Glutamatergic neuron (in vitro differentiated cells): Measurements from ENCODE around the gene NR1I2. TPM values are rescaled to one million over a fixed set of nuclear protein-coding genes. Genes with fewer than 3 reads are reported as not detected.
A peak's percentile ranks its signal among the peaks of the same experiment; 100 is the strongest.

ENCODE experiments used
- DNase-seq: peaks from one replicate; pipeline ENCODE4 v3.0.0; 2022
- H3K27ac Mint-ChIP-seq: one replicate; pipeline ENCODE4 v1.8.0; 2020; ENCODE audit warnings: mild to moderate bottlenecking, mixed read lengths, inconsistent platforms; ENCODE audit not compliant: unreplicated experiment
- H3K27me3 Mint-ChIP-seq: one replicate; pipeline ENCODE4 v1.8.0; 2020; ENCODE audit warnings: mild to moderate bottlenecking, moderate library complexity, mixed read lengths, inconsistent platforms; ENCODE audit not compliant: unreplicated experiment
- H3K36me3 Mint-ChIP-seq: one replicate; pipeline ENCODE4 v1.8.0; 2020; ENCODE audit warnings: mild to moderate bottlenecking, mixed read lengths, inconsistent platforms; ENCODE audit not compliant: unreplicated experiment
- H3K4me1 Mint-ChIP-seq: one replicate; pipeline ENCODE4 v1.8.0; 2020; ENCODE audit warnings: mild to moderate bottlenecking, low read depth, mixed read lengths, inconsistent platforms; ENCODE audit not compliant: unreplicated experiment
- H3K4me3 Mint-ChIP-seq: one replicate; pipeline ENCODE4 v1.8.0; 2020; ENCODE audit warnings: mild to moderate bottlenecking, mixed read lengths, inconsistent platforms; ENCODE audit not compliant: unreplicated experiment
- H3K9me3 Mint-ChIP-seq: one replicate; pipeline ENCODE4 v1.8.0; 2020; ENCODE audit warnings: mild to moderate bottlenecking, moderate library complexity, mixed read lengths, inconsistent platforms; ENCODE audit not compliant: unreplicated experiment
- total RNA-seq: library from RNA; stranded (reverse); fragmentation: NEBNext Ultra II Directional; extraction: Animal tissue kit (Norgen Biotek cat#: 25700); gene quantifications from one replicate; pipeline ENCODE4 v1.2.1, GENCODE V29; 2021; ENCODE audit not compliant: unreplicated experiment
- TF ChIP-seq, protein P1 (sequence below): fragments of 200-600 bp; sonication (generic); IDR thresholded peaks from one replicate; pipeline ENCODE4 v1.5.0; 2021; ENCODE audit not compliant: partially characterized antibody, unreplicated experiment

The NR1I2 gene
- total RNA-seq, 1 donor from 2014 or later: not detected

DNA sequence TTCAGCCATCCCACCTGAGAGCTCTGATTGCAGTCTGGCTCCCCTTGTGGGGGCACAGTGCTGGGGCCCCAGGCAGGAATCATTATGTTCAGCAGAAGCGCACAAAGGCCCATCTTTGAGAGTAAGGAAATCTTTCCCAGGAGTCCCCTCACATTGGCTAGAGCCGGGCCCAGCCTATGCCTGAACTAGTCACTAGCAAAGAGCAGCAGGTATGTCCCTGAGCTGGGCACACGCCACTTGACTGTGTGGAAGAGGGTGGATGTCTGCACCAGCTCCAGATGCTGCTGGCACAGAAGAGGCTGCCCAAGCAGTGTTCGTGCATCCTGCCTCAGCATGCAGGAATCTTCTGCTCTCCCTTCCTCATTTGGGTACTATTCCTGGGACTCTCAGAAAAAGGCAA, 26.3 kb downstream of the NR1I2 start:
- peaks cover 13% of the 10 kb centered on the region for H3K27me3 Mint-ChIP-seq
- H3K36me3 Mint-ChIP-seq: no peaks in the 10 kb centered on the region
- peaks cover 3% of the 10 kb centered on the region for H3K4me1 Mint-ChIP-seq
- H3K4me3 Mint-ChIP-seq: no peak overlapping the region
- TF ChIP-seq, protein P1, sequence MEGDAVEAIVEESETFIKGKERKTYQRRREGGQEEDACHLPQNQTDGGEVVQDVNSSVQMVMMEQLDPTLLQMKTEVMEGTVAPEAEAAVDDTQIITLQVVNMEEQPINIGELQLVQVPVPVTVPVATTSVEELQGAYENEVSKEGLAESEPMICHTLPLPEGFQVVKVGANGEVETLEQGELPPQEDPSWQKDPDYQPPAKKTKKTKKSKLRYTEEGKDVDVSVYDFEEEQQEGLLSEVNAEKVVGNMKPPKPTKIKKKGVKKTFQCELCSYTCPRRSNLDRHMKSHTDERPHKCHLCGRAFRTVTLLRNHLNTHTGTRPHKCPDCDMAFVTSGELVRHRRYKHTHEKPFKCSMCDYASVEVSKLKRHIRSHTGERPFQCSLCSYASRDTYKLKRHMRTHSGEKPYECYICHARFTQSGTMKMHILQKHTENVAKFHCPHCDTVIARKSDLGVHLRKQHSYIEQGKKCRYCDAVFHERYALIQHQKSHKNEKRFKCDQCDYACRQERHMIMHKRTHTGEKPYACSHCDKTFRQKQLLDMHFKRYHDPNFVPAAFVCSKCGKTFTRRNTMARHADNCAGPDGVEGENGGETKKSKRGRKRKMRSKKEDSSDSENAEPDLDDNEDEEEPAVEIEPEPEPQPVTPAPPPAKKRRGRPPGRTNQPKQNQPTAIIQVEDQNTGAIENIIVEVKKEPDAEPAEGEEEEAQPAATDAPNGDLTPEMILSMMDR: no peak
- DNase-seq: no peak
- H3K27ac Mint-ChIP-seq: no peak overlapping the region
- H3K9me3 Mint-ChIP-seq: peaks cover 3% of the 10 kb centered on the region

DNA sequence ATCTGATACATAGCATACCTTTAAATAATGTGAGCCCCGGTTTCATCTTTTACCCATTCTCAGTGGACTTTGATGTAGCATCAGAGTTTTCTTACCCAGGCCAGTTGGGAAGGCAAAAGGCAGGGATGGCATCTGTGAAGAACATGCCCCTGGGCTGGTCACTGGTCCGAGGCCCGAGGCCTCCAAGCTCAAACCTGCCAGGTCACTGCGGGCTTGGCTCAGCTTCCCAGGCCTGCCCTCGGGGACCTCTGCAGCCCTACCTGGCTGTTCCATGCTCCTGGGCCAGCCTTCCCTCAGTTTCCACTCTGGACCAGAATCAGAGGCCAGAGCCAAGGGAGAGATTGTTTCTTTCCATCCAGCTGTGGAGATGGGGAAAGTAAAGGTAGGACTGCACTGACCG, 26.9 kb downstream of the NR1I2 start:
- TF ChIP-seq, protein P1: no peak
- no peak for DNase-seq
- no peak overlapping the region for H3K27ac Mint-ChIP-seq
- peaks cover 3% of the 10 kb centered on the region for H3K9me3 Mint-ChIP-seq
- no peaks in the 10 kb centered on the region for H3K36me3 Mint-ChIP-seq
- peaks cover 3% of the 10 kb centered on the region for H3K4me1 Mint-ChIP-seq
- no peak overlapping the region for H3K4me3 Mint-ChIP-seq
- H3K27me3 Mint-ChIP-seq: peaks cover 13% of the 10 kb centered on the region

DNA sequence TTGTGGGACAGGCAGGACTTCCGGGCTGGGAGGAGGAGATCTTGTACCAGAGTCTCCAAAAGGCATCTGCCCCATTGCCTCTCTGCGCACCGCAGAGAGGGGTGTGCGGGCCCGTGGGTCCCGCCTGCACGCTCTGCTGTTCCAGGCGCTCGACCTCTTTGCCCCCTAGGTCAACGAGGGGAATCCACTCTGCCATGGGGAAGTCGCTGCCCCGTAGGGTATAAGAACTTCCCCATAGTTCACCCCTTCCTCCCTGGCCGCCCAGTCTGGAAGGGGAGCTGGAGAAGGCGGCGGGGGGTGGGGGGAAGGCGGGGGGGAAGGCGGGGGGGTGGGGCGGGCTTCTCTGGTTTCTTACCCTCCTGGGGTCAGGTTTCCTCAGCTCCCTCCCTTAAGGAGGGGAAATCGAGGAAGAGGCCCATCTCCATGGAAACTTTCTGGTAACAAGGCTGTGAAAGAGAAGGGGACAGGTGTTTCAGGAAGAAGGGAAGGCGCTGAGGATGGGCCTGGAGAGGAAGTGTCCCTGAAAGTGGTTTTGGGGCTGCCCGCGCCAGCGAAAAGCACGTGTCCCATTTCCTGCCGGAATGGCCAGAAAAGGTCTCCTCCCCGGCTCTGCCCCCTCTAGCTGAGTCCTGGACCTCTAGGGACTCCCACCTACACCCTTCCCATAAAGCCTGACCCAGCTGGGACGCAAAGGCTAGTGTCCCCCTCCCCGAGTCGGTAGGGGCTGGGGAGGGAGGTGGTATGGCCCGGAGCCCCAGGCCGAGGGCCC, 27.5 kb downstream of the NR1I2 start:
- H3K4me3 Mint-ChIP-seq: peak overlapping the region; percentile 67
- DNase-seq: no peak
- no peak overlapping the region for H3K27ac Mint-ChIP-seq
- TF ChIP-seq, protein P1: no peak
- peaks cover 13% of the 10 kb centered on the region for H3K27me3 Mint-ChIP-seq
- peaks cover 3% of the 10 kb centered on the region for H3K9me3 Mint-ChIP-seq
- no peaks in the 10 kb centered on the region for H3K36me3 Mint-ChIP-seq
- peaks cover 3% of the 10 kb centered on the region for H3K4me1 Mint-ChIP-seq

DNA sequence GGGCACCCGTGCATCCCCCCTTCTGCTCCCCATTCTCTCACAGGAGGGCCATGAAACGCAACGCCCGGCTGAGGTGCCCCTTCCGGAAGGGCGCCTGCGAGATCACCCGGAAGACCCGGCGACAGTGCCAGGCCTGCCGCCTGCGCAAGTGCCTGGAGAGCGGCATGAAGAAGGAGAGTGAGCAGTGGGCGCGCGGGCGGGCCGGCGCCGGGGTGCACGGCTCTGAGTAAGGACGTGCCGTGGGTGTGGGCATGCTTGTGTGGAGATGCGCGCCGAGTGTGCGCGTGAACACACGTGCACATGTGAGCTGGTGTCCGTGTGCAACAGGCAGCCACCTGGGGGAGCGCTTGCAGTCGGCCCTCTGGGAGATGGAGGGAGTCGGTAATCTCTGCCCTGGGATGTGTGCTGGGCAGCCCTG, 28.1 kb downstream of the NR1I2 start:
- H3K4me1 Mint-ChIP-seq: peaks cover 3% of the 10 kb centered on the region
- peak overlapping the region; percentile 84 for H3K4me3 Mint-ChIP-seq
- H3K27me3 Mint-ChIP-seq: peaks cover 13% of the 10 kb centered on the region
- TF ChIP-seq, protein P1: no peak
- DNase-seq: peak; percentile 37
- H3K27ac Mint-ChIP-seq: no peak overlapping the region
- no peaks in the 10 kb centered on the region for H3K36me3 Mint-ChIP-seq
- peaks cover 3% of the 10 kb centered on the region for H3K9me3 Mint-ChIP-seq

DNA sequence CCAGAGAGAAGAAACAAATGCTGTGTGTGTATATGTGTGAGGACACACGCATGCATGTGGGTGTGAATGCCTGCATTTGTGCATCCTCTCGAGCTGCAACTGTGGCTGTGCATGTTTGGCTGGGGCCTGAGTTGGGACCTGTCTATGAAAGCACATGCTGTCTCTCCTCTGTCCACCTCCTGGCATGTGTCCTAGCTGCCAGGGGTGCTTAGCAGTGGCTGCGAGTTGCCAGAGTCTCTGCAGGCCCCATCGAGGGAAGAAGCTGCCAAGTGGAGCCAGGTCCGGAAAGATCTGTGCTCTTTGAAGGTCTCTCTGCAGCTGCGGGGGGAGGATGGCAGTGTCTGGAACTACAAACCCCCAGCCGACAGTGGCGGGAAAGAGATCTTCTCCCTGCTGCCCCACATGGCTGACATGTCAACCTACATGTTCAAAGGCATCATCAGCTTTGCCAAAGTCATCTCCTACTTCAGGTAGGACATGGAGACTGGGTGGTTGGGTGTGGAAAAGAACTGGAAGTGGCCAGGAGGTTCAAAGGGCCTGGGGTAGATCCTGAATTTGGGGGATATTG, 30.7 kb downstream of the NR1I2 start:
- no peak overlapping the region for H3K27ac Mint-ChIP-seq
- H3K36me3 Mint-ChIP-seq: no peaks in the 10 kb centered on the region
- peaks cover 18% of the 10 kb centered on the region for H3K27me3 Mint-ChIP-seq
- peaks cover 3% of the 10 kb centered on the region for H3K9me3 Mint-ChIP-seq
- TF ChIP-seq, protein P1: no peak
- DNase-seq: no peak
- peaks cover 4% of the 10 kb centered on the region for H3K4me1 Mint-ChIP-seq
- no peak overlapping the region for H3K4me3 Mint-ChIP-seq
